HG02885 (cell line): ENCODE data around the gene VANGL1.

Source experiments
- ATAC-seq: cut with Tn5 transposase; IDR thresholded peaks from one replicate; pipeline ENCODE4 v1.9.1; 2021; ENCODE audit warnings: mild to moderate bottlenecking; ENCODE audit not compliant: unreplicated experiment, poor library complexity

The VANGL1 gene

DNA sequence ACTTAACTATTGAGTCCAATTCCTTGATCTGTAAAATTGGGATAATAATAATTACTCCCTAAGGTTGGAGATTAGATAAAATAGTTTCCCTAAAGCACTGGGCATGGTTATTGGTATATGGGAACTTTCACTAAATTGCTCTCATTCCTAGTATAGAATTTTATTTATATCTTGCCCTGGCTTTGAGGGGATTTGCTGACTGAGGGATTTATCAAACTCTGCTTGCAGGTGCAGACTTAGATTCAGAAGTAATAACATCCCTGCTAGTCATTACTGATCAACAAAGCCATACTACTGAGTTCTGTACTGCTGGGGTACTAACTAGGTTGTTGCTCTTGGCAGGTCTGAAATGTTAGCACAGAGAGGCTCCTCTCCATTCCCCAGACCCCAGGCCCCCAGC lies 84.8 kb downstream of the VANGL1 start:
- no peak for ATAC-seq

DNA sequence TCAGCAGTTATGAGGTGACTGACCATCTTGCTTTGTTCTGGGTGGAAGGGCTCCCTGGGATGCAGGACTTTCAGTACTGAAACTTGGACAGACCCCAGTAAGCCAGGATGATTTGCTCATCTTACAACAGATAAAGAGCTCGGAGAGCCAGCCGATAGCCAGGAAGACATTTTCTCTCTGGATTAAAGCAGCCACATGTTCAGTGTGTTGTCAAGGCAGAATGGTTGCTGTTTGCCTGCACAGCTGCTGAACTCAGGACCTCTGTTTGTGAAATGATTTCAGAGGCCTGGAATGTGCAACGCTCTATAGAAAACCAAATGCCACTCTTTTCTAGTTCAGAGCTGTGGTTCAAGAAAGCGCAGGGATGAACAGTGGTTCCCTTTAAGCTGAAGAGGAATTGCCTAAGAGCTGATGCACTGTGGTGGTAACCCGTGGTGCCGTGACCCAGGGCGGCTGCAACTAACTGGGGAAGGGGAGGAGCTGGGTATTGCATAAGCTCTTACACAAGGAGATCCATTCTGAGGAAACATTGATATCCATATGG lies 86.0 kb downstream of the VANGL1 start:
- ATAC-seq = no peak

DNA sequence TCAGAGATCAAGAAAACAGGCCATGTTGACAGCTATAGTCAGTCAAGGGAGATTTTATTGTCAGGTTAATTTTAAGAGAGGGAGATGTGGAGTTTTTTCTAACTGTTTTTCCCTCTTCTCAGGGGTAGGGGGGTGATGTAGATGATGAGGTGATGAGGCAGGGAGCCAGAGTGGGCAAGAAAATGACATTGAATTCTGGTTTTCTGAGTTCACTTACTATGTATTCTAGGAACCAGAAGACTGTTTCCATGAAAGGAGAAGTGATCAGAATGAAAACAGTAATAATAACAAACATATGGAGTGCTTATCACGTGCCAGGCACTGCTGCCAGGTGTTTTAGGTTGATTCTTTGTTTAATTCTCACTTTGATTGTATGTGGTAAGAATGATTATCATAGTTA lies 86.6 kb downstream of the VANGL1 start:
- ATAC-seq = no peak

DNA sequence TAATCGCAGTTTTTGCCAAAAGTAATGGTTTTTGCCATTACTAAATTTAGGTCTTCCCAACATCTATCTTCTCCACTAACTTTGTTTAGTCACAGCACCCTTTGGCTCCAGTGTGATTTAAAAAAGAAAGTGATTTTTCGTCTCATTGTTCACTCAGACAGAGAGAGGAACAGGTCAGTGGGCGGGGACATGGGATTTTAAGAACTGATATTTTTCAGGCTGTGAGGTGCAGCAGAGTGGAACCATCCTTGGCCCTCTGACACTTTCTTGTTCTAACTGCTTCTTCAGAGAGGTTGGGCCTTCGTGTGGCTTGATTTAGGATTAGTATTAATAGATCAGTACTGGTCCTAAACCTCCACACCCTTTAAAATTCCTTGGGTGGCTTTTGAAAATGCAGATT lies 88.0 kb downstream of the VANGL1 start:
- ATAC-seq = peak; percentile 97

DNA sequence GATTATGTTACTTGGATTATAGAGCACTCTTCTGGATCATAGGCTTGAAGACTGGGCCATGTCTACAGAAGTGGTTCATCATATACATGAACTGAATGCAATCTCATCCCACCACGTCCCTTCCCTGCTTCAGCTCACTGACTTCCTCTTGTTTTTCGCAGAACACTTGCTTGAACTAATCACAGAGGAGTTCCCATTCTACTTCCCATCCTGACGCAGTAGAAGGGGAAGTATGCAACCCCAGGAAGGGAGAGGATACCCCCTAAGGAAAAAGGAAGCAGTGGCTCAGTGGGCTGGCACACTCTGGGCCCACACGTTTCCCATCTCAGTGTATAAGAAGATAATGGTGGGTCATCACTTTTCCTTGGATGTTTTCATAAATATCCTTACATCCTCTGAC lies 90.5 kb downstream of the VANGL1 start:
- ATAC-seq = no peak

DNA sequence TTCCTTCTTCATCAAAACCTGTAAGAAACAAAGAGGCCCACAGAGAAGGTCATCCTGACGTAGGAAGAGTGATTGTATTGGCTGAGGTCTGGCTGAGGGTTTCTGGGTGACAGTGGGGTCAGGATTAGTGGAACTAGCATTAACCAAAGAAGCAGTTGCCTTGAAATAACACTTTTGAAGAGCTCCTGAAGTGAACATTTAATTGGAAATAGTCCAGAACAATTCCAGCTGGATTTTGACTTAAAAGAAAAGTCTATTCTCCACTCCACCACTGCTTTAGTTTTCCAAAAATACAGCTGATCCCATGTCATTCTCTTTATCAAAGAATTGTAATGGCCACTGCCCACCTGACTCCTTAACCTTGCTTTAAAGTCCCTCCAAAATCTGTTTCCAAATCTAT lies 99.0 kb downstream of the VANGL1 start:
- ATAC-seq = no peak

DNA sequence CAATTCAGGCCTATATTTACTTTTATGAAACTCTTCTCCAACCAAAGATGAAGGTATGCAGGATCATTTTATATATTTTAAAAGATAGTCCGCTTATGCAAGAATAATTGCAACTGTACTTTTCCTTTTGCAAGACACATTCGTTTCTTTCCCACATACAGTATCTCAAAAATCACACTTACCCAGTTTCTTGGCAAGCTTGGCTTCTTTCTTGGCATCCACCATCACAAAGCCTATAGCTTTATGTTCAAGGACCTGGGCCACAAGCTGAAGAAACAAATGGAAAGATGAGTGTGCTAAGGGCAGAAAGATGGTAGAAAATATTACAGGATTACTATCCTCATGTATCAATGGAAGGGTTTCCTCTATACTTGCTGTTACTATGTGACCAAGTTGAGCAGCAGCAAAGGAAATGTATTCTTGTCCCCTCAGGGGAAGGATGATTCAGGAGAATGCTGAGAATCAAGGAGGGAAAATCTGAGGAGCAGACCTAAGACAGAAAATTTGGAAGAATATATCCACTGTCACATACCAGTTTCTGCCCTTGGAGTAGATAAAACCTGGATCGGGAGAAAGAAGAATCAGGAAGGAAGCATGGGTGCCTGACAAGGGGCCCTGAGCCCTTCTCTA lies 103.0 kb downstream of the VANGL1 start:
- ATAC-seq = no peak

DNA sequence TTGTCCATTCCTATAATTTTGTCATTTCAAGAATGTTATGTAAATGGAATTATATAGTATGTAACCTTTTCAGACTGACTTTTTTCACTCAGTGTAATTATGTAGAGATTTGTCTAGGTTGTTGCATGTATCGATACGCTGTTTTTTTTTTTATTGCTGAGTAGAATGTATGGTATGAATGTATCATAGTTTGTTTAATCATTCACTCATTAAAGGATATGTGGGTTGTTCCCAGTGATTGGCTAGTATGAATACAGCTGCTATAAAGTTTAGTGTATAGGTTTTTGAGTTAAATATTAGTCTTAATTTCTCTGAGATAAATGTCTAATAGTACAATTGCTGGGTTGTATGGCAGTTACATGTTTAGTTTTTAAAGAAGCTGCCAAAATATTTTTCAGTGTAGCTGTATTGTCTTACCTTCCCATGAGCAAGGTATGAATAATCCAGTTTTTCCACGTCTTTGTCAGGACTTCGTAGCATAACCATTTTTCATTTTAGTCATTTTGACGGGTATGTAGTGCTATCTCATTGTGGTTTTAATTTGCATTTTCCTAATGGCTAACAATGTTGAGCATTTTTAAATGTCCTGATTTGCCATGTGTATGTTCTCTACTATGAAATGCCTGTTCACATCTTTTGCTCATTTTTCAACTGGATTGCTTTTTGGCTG lies 104.4 kb downstream of the VANGL1 start:
- ATAC-seq = no peak
